HEK293 (cell line): ENCODE results near the gene TMEM176B.

Experiments
- CTCF ChIA-PET: fragments of 350-600 bp; formaldehyde crosslinking; extraction: SDS; loops from one replicate; lab custom pipeline; 2021; ENCODE audit warnings: antibody characterized with exemption; lab: Yijun Ruan, JAX
- POLR2A ChIA-PET: fragments of 300-600 bp; formaldehyde crosslinking; extraction: SDS; loops from one replicate; lab custom pipeline; 2020; ENCODE audit warnings: antibody characterized with exemption, inconsistent platforms; lab: Yijun Ruan, JAX
- H3K27ac ChIP-seq: fragments of 200-500 bp; sonication (Bioruptor generic); 2 replicates; pipeline ENCODE4 v1.5.1; 2014; ENCODE audit warnings: low read depth, low read length, control low read depth, inconsistent platforms; ENCODE audit errors: extremely low read depth
- H3K36me3 ChIP-seq, 2 experiments: fragments of 200-500 bp in 1 of 2; sonication (Bioruptor generic) in 1 of 2; 1 replicate in 1 of 2; 2 replicates in 1 of 2; pipeline ENCODE4 v1.5.1; 2014 to 2017; ENCODE audit warnings: inconsistent platforms in 2 of 2, low read length in 2 of 2; ENCODE audit not compliant: control insufficient read depth in 2 of 2, insufficient read depth in 1 of 2
- H3K4me1 ChIP-seq: fragments of 200-500 bp; sonication (Bioruptor generic); 2 replicates; pipeline ENCODE4 v1.5.1; 2014; ENCODE audit warnings: mild to moderate bottlenecking, low read length, inconsistent platforms; ENCODE audit not compliant: control insufficient read depth, insufficient read depth
- H3K4me3 ChIP-seq: 2 replicates; pipeline ENCODE4 v1.5.1; 2011; ENCODE audit warnings: low read depth, mild to moderate bottlenecking, control low read depth, low read length, moderate library complexity
- H3K9me3 ChIP-seq: fragments of 200-500 bp; sonication (Bioruptor generic); 2 replicates; pipeline ENCODE4 v1.5.1; 2014; ENCODE audit warnings: low read depth, low read length, inconsistent platforms; ENCODE audit not compliant: control insufficient read depth, insufficient read depth
- SALL2 ChIP-seq: fragments of 450-650 bp; formaldehyde crosslinking; IDR thresholded peaks from 2 replicates; pipeline ENCODE4 v1.5.0; 2017; ENCODE audit warnings: missing biosample characterization, mild to moderate bottlenecking, missing genetic modification characterization, borderline replicate concordance
- ZBTB8A ChIP-seq: fragments of 450-650 bp; formaldehyde crosslinking; IDR thresholded peaks from 2 replicates; pipeline ENCODE4 v1.5.1; 2016; ENCODE audit warnings: missing biosample characterization, missing genetic modification characterization
- ZNF140 ChIP-seq: fragments of 450-650 bp; formaldehyde crosslinking; IDR thresholded peaks from 2 replicates; pipeline ENCODE4 v1.5.1; 2016; ENCODE audit warnings: missing biosample characterization, missing genetic modification characterization
- ZNF157 ChIP-seq: fragments of 450-650 bp; formaldehyde crosslinking; IDR thresholded peaks from 2 replicates; pipeline ENCODE4 v1.5.1; 2016; ENCODE audit warnings: missing biosample characterization, missing genetic modification characterization
- ZNF501 ChIP-seq: fragments of 450-650 bp; formaldehyde crosslinking; IDR thresholded peaks from 2 replicates; pipeline ENCODE4 v1.5.1; 2016; ENCODE audit warnings: missing biosample characterization, missing genetic modification characterization
- ZNF510 ChIP-seq: fragments of 450-650 bp; formaldehyde crosslinking; IDR thresholded peaks from 2 replicates; pipeline ENCODE4 v1.5.1; 2018; ENCODE audit warnings: mild to moderate bottlenecking, missing genetic modification characterization, missing biosample characterization; ENCODE audit not compliant: insufficient replicate concordance
- ZNF530 ChIP-seq: fragments of 450-650 bp; formaldehyde crosslinking; IDR thresholded peaks from 2 replicates; pipeline ENCODE4 v1.5.1; 2016; ENCODE audit warnings: low read depth, missing biosample characterization, missing genetic modification characterization
- ZNF670 ChIP-seq: fragments of 450-650 bp; formaldehyde crosslinking; IDR thresholded peaks from 2 replicates; pipeline ENCODE4 v1.5.1; 2016; ENCODE audit warnings: missing biosample characterization, missing genetic modification characterization, low read depth
- TF ChIP-seq, protein P1 (sequence below): fragments of 450-650 bp; formaldehyde crosslinking; IDR thresholded peaks from 2 replicates; pipeline ENCODE4 v1.5.1; 2016; ENCODE audit warnings: missing biosample characterization, missing genetic modification characterization
- TF ChIP-seq, protein P2 (sequence below): fragments of 450-650 bp; formaldehyde crosslinking; IDR thresholded peaks from 2 replicates; pipeline ENCODE4 v1.5.1; 2016; ENCODE audit warnings: missing biosample characterization, missing genetic modification characterization, borderline replicate concordance
- TF ChIP-seq, protein P3 (sequence below): fragments of 450-650 bp; formaldehyde crosslinking; IDR thresholded peaks from 2 replicates; pipeline ENCODE4 v1.5.1; 2016; ENCODE audit warnings: missing biosample characterization, missing genetic modification characterization
- TF ChIP-seq, protein P4 (sequence below): fragments of 450-650 bp; formaldehyde crosslinking; optimal IDR thresholded peaks from 2 replicates; pipeline ENCODE3; 2016; ENCODE audit warnings: missing biosample characterization, mild to moderate bottlenecking, missing genetic modification characterization
- TF ChIP-seq, protein P5 (sequence below): fragments of 450-650 bp; formaldehyde crosslinking; IDR thresholded peaks from 2 replicates; pipeline ENCODE4 v1.5.1; 2016; ENCODE audit warnings: missing biosample characterization, missing genetic modification characterization
- TF ChIP-seq, protein P6 (sequence below): fragments of 450-650 bp; formaldehyde crosslinking; conservative IDR thresholded peaks from 2 replicates; pipeline ENCODE4 v1.5.1; 2016; ENCODE audit warnings: low read depth, missing biosample characterization, missing genetic modification characterization

Gene TMEM176B

DNA sequence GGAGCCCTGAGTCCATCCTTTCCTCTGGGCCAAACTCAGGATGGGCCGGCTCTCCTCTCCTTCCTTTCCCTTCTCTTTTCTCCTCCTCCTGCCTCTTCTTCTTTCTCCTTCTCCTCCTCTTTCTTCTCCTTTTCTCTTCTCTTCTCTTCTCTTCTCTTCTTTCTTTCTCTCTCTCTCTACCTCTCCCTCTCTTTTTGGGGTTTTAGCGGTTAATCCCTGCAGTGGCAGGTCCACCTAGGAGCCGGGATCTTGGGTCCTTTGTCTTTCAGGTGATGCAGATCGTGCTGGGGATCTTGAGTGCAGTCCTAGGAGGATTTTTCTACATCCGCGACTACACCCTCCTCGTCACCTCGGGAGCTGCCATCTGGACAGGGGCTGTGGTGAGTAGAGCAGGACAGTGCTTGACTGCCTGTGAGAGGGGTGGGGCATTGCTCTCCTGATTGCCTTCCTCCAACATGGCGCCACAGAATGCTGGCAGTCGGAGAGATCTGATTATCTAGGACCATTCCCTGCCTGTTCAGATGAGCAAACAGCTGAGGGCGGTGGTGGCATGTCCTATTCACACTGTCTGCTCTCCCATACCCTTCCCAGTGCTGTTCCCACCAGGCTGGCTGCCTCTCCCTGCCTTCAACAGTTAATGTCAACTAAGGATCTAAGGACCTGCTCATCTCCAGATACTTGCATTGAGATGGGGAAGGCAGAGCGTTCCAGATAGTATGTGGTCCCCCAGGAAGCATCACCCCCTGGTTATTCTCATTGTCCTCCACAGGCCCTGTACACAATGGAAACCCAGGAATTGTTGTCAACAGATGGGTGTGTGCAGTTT is 2.0 kb upstream of the TMEM176B start:
- TF ChIP-seq ZNF530 (tag by site-specific recombination) (no peak), ZNF157 (tag by site-specific recombination) (no peak), ZNF510 (tag by site-specific recombination) (no peak), ZNF140 (tag by site-specific recombination) (no peak), SALL2 (tag by site-specific recombination) (no peak), ZNF670 (tag by site-specific recombination) (no peak), ZNF501 (tag by site-specific recombination) (no peak), ZBTB8A (tag by site-specific recombination) (no peak)
- TF ChIP-seq, protein P1, sequence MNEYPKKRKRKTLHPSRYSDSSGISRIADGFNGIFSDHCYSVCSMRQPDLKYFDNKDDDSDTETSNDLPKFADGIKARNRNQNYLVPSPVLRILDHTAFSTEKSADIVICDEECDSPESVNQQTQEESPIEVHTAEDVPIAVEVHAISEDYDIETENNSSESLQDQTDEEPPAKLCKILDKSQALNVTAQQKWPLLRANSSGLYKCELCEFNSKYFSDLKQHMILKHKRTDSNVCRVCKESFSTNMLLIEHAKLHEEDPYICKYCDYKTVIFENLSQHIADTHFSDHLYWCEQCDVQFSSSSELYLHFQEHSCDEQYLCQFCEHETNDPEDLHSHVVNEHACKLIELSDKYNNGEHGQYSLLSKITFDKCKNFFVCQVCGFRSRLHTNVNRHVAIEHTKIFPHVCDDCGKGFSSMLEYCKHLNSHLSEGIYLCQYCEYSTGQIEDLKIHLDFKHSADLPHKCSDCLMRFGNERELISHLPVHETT (tag by site-specific recombination), result no peak
- TF ChIP-seq, protein P2, sequence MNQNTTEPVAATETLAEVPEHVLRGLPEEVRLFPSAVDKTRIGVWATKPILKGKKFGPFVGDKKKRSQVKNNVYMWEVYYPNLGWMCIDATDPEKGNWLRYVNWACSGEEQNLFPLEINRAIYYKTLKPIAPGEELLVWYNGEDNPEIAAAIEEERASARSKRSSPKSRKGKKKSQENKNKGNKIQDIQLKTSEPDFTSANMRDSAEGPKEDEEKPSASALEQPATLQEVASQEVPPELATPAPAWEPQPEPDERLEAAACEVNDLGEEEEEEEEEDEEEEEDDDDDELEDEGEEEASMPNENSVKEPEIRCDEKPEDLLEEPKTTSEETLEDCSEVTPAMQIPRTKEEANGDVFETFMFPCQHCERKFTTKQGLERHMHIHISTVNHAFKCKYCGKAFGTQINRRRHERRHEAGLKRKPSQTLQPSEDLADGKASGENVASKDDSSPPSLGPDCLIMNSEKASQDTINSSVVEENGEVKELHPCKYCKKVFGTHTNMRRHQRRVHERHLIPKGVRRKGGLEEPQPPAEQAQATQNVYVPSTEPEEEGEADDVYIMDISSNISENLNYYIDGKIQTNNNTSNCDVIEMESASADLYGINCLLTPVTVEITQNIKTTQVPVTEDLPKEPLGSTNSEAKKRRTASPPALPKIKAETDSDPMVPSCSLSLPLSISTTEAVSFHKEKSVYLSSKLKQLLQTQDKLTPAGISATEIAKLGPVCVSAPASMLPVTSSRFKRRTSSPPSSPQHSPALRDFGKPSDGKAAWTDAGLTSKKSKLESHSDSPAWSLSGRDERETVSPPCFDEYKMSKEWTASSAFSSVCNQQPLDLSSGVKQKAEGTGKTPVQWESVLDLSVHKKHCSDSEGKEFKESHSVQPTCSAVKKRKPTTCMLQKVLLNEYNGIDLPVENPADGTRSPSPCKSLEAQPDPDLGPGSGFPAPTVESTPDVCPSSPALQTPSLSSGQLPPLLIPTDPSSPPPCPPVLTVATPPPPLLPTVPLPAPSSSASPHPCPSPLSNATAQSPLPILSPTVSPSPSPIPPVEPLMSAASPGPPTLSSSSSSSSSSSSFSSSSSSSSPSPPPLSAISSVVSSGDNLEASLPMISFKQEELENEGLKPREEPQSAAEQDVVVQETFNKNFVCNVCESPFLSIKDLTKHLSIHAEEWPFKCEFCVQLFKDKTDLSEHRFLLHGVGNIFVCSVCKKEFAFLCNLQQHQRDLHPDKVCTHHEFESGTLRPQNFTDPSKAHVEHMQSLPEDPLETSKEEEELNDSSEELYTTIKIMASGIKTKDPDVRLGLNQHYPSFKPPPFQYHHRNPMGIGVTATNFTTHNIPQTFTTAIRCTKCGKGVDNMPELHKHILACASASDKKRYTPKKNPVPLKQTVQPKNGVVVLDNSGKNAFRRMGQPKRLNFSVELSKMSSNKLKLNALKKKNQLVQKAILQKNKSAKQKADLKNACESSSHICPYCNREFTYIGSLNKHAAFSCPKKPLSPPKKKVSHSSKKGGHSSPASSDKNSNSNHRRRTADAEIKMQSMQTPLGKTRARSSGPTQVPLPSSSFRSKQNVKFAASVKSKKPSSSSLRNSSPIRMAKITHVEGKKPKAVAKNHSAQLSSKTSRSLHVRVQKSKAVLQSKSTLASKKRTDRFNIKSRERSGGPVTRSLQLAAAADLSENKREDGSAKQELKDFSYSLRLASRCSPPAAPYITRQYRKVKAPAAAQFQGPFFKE (tag by site-specific recombination), result no peak
- TF ChIP-seq, protein P3, sequence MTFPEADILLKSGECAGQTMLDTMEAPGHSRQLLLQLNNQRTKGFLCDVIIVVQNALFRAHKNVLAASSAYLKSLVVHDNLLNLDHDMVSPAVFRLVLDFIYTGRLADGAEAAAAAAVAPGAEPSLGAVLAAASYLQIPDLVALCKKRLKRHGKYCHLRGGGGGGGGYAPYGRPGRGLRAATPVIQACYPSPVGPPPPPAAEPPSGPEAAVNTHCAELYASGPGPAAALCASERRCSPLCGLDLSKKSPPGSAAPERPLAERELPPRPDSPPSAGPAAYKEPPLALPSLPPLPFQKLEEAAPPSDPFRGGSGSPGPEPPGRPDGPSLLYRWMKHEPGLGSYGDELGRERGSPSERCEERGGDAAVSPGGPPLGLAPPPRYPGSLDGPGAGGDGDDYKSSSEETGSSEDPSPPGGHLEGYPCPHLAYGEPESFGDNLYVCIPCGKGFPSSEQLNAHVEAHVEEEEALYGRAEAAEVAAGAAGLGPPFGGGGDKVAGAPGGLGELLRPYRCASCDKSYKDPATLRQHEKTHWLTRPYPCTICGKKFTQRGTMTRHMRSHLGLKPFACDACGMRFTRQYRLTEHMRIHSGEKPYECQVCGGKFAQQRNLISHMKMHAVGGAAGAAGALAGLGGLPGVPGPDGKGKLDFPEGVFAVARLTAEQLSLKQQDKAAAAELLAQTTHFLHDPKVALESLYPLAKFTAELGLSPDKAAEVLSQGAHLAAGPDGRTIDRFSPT (tag by site-specific recombination), result no peak
- TF ChIP-seq, protein P4, sequence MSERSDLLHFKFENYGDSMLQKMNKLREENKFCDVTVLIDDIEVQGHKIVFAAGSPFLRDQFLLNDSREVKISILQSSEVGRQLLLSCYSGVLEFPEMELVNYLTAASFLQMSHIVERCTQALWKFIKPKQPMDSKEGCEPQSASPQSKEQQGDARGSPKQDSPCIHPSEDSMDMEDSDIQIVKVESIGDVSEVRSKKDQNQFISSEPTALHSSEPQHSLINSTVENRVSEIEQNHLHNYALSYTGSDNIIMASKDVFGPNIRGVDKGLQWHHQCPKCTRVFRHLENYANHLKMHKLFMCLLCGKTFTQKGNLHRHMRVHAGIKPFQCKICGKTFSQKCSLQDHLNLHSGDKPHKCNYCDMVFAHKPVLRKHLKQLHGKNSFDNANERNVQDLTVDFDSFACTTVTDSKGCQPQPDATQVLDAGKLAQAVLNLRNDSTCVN, result no peak
- TF ChIP-seq, protein P5, sequence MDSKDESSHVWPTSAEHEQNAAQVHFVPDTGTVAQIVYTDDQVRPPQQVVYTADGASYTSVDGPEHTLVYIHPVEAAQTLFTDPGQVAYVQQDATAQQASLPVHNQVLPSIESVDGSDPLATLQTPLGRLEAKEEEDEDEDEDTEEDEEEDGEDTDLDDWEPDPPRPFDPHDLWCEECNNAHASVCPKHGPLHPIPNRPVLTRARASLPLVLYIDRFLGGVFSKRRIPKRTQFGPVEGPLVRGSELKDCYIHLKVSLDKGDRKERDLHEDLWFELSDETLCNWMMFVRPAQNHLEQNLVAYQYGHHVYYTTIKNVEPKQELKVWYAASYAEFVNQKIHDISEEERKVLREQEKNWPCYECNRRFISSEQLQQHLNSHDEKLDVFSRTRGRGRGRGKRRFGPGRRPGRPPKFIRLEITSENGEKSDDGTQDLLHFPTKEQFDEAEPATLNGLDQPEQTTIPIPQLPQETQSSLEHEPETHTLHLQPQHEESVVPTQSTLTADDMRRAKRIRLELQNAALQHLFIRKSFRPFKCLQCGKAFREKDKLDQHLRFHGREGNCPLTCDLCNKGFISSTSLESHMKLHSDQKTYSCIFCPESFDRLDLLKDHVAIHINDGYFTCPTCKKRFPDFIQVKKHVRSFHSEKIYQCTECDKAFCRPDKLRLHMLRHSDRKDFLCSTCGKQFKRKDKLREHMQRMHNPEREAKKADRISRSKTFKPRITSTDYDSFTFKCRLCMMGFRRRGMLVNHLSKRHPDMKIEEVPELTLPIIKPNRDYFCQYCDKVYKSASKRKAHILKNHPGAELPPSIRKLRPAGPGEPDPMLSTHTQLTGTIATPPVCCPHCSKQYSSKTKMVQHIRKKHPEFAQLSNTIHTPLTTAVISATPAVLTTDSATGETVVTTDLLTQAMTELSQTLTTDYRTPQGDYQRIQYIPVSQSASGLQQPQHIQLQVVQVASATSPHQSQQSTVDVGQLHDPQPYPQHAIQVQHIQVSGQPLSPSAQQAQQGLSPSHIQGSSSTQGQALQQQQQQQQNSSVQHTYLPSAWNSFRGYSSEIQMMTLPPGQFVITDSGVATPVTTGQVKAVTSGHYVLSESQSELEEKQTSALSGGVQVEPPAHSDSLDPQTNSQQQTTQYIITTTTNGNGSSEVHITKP (tag by site-specific recombination), result no peak
- TF ChIP-seq, protein P6, sequence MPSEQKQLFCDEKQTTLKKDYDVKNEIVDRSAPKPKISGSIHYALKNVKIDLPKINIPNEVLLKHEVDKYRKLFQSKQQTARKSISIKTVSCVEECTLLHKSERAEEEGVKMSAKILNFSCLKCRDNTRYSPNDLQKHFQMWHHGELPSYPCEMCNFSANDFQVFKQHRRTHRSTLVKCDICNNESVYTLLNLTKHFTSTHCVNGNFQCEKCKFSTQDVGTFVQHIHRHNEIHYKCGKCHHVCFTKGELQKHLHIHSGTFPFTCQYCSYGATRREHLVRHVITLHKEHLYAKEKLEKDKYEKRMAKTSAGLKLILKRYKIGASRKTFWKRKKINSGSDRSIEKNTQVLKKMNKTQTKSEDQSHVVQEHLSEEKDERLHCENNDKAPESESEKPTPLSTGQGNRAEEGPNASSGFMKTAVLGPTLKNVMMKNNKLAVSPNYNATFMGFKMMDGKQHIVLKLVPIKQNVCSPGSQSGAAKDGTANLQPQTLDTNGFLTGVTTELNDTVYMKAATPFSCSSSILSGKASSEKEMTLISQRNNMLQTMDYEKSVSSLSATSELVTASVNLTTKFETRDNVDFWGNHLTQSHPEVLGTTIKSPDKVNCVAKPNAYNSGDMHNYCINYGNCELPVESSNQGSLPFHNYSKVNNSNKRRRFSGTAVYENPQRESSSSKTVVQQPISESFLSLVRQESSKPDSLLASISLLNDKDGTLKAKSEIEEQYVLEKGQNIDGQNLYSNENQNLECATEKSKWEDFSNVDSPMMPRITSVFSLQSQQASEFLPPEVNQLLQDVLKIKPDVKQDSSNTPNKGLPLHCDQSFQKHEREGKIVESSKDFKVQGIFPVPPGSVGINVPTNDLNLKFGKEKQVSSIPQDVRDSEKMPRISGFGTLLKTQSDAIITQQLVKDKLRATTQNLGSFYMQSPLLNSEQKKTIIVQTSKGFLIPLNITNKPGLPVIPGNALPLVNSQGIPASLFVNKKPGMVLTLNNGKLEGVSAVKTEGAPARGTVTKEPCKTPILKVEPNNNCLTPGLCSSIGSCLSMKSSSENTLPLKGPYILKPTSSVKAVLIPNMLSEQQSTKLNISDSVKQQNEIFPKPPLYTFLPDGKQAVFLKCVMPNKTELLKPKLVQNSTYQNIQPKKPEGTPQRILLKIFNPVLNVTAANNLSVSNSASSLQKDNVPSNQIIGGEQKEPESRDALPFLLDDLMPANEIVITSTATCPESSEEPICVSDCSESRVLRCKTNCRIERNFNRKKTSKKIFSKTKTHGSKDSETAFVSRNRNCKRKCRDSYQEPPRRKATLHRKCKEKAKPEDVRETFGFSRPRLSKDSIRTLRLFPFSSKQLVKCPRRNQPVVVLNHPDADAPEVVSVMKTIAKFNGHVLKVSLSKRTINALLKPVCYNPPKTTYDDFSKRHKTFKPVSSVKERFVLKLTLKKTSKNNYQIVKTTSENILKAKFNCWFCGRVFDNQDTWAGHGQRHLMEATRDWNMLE, result no peak
- Histone ChIP-seq H3K36me3 (no peaks in the 10 kb centered on the region), H3K27ac (no peak overlapping the region), H3K4me3 (no peak overlapping the region), H3K4me1 (no peaks in the 10 kb centered on the region), H3K9me3 (no peaks in the 10 kb centered on the region)
- ChIA-PET CTCF (interaction anchor here (0.6 kb wide), 2 partner anchors 11 to 14 kb away, joined by 3 to 4 read pairs; no protein-coding TSS in a partner anchor), POLR2A (no interaction called here)
